ENCODE data around the gene SENP6. TPM values are rescaled to one million over a fixed set of nuclear protein-coding genes. Genes with fewer than 3 reads are reported as not detected.

SENP6 gene
- total and polyA plus RNA-seq, 9 of the 15 experiments (the other 6 are each of a cell fraction or from before 2014, with no cell fraction given), result 11.1 to 79.4 (median 46.8) TPM

GRCh38 chr6:75623491-75623890 lies 21.8 kb downstream of the SENP6 start (continued):
- TF ChIP-seq RERE (CRISPR knock-in tag; IDR thresholded peaks at IDR 0.05; ENCODE audit: borderline replicate concordance), result no peak
- TF ChIP-seq ID3 (CRISPR knock-in tag; IDR thresholded peaks at IDR 0.05), result no peak
- no peak for TF ChIP-seq ID3 (tag; IDR thresholded peaks at IDR 0.05)

GRCh38 chr6:75624335-75624734 lies 22.7 kb downstream of the SENP6 start:
- no peak overlapping the region for H3K27ac ChIP-seq (ENCODE audit: extremely low read depth, low read depth, low read length)
- no peak for ATAC-seq
- peaks cover 39% of the 10 kb centered on the region for H3K36me3 ChIP-seq (ENCODE audit: control insufficient read depth, insufficient read depth, low read length)
- peaks cover 8% of the 10 kb centered on the region; the same call in 1 of the 2 replicates for H4K20me1 ChIP-seq (replicated peaks; ENCODE audit: control insufficient read depth, insufficient read depth, low read length)
- 75% methylated on average over 4 of the region's 4 CpGs for WGBS (ENCODE audit: insufficient coverage, low coverage, missing lambda C conversion rate)
- ChIA-PET POLR2A (no interaction called here), CTCF (ENCODE audit: low intra/inter-chr PET ratio) (no interaction called here)
- H3K79me2 ChIP-seq (ENCODE audit: control insufficient read depth, insufficient read depth, low read length), result peaks cover 71% of the 10 kb centered on the region
- in situ Hi-C loops (cut with MboI), result no loop called here
- FAIRE-seq, result no peak
- no peak overlapping the region for H3K4me3 ChIP-seq
- H3K9ac ChIP-seq (ENCODE audit: insufficient read depth in 1 of 2, low read depth in 2 of 2, low read length in 2 of 2), result no peak overlapping the region
- no peak overlapping the region for H3K4me2 ChIP-seq (ENCODE audit: insufficient read depth, low read length)
- H3K9me3 ChIP-seq (replicated peaks; ENCODE audit: control insufficient read depth, insufficient read depth, low read depth, low read length), result no peaks in the 10 kb centered on the region
- H2AFZ ChIP-seq (ENCODE audit: low read depth, low read length), result no peak overlapping the region
- intact Hi-C loops (cut with micrococcal nuclease), result no loop called here
- H3K4me1 ChIP-seq (replicated peaks in 1 of 2; ENCODE audit: control insufficient read depth in 2 of 2, insufficient read depth in 2 of 2, low read length in 2 of 2), result peaks cover 2 to 12% of the 10 kb centered on the region in 2 experiments; a peak in 4 of 5 replicates
- peaks cover 4% of the 10 kb centered on the region for H3K9me1 ChIP-seq (ENCODE audit: control insufficient read depth, insufficient read depth, low read length)
- no TSS peak for BruUV-seq (replicated peaks)
- no peak for DNase-seq (ENCODE audit: extremely low read depth in 1 of 4, low spot score in 3 of 4)
- H3K27me3 ChIP-seq (ENCODE audit: control insufficient read depth in 2 of 2, insufficient read depth in 2 of 2, low read length in 2 of 2), result no peaks in the 10 kb centered on the region
- TF ChIP-seq FOXJ2 (tag; IDR thresholded peaks at IDR 0.05) (no peak), FOXA3 (CRISPR knock-in tag; conservative IDR thresholded peaks at IDR 0.05 in 1 of 2, IDR thresholded peaks at IDR 0.05 in 1 of 2) (no peak), PTRF (tag; IDR thresholded peaks at IDR 0.05) (no peak), RBM17 (IDR thresholded peaks at IDR 0.05; ENCODE audit: borderline replicate concordance, low read depth, low read length) (no peak), ZNF197 (CRISPR knock-in tag; IDR thresholded peaks at IDR 0.05; ENCODE audit: low read depth) (no peak), SRF (CRISPR knock-in tag; IDR thresholded peaks at IDR 0.05) (no peak), ZBED1 (IDR thresholded peaks at IDR 0.05) (no peak), CGGBP1 (CRISPR knock-in tag; IDR thresholded peaks at IDR 0.05) (no peak), ZNF561 (CRISPR knock-in tag; conservative IDR thresholded peaks at IDR 0.05) (no peak), SP1 (CRISPR knock-in tag; IDR thresholded peaks at IDR 0.05) (no peak), YY1 (IDR thresholded peaks at IDR 0.05; ENCODE audit: borderline replicate concordance in 1 of 3, control insufficient read depth in 1 of 3, extremely low read depth in 1 of 3, insufficient read depth in 3 of 3, insufficient read length in 1 of 3, insufficient replicate concordance in 2 of 3, low read depth in 1 of 3, low read length in 2 of 3) (no peak), CREBBP (IDR thresholded peaks at IDR 0.05; ENCODE audit: low read depth, low read length) (no peak), GTF2F1 (IDR thresholded peaks at IDR 0.05; ENCODE audit: low read depth, low read length) (no peak)

Measured in K562 (cell line).